HepG2 (cell line): ENCODE data around the gene ZFAND2A. TPM values are rescaled to one million over a fixed set of nuclear protein-coding genes. Genes with fewer than 3 reads are reported as not detected.

Experiments used
- ZSCAN30 ChIP-seq: sonication (generic); formaldehyde crosslinking; IDR thresholded peaks from 2 replicates; pipeline ENCODE4 v1.5.0; 2020; ENCODE audit warnings: mild to moderate bottlenecking, missing genetic modification reagents
- polyA plus RNA-seq, 8 experiments: library from polyadenylated mRNA; depleted of rRNA in 3 of 8; stranded (reverse) in 7 of 8; unstranded in 1 of 8; fragments of >200 nt; fragmentation: Illumina TruSeq in 4 of 8; extraction: Trizol in 4 of 8; gene quantifications; 2 replicates each; pipeline versions ENCODE4 v1.2.1 to v1.2.3, GENCODE V29; 2011 to 2016; ENCODE audit warnings: low read depth in 4 of 8, missing spikeins in 1 of 8, mixed read lengths in 1 of 8; ENCODE audit not compliant: insufficient read depth in 1 of 8
- total RNA-seq, 5 experiments: library from RNA; depleted of rRNA; stranded (reverse); fragments of >200 nt; fragmentation: Illumina TruSeq; extraction: Trizol; gene quantifications; 2 replicates each; pipeline ENCODE4 v1.2.3, GENCODE V29; 2016; ENCODE audit warnings: low read depth in 1 of 5
- TF ChIP-seq, protein P1 (sequence below), 2 experiments: fragments of 450-650 bp in 1 of 2; sonication (generic) in 1 of 2; formaldehyde crosslinking in 1 of 2; IDR thresholded peaks; 2 replicates each; pipeline versions ENCODE4 v1.6.1 to v1.8.0; 2016 to 2022; ENCODE audit warnings: antibody characterized with exemption in 1 of 2, mild to moderate bottlenecking in 1 of 2, missing genetic modification reagents in 1 of 2
- TF ChIP-seq, protein P2 (sequence below): IDR thresholded peaks from 2 replicates; pipeline ENCODE4 v1.6.1; 2012; ENCODE audit warnings: low read length, improper control_type of control experiment

ZFAND2A gene
- total and polyA plus RNA-seq, 2 of the 13 experiments (the other 11 are each of a cell fraction or from before 2014, with no cell fraction given), result 140 to 153 TPM

DNA sequence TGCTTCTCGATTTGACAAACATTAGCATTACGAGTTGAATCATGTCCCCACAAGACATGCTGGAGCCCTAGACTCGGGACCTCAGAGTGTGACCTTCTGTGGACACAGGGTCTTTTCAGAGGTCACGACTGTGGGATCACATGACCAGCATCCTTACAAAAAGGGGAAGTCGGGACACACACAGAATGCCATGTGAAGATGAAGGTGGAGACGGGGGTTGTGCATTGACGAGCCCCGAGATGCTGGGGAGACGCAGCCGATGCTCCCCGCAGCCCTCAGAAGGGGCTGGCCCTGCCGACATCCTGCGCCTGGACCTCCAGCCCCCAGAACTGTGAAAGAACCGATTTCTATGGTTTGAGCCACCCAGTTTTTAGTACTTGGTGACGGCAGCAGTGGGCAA, 7.5 kb downstream of the ZFAND2A start (continued):
- TF ChIP-seq, protein P1, sequence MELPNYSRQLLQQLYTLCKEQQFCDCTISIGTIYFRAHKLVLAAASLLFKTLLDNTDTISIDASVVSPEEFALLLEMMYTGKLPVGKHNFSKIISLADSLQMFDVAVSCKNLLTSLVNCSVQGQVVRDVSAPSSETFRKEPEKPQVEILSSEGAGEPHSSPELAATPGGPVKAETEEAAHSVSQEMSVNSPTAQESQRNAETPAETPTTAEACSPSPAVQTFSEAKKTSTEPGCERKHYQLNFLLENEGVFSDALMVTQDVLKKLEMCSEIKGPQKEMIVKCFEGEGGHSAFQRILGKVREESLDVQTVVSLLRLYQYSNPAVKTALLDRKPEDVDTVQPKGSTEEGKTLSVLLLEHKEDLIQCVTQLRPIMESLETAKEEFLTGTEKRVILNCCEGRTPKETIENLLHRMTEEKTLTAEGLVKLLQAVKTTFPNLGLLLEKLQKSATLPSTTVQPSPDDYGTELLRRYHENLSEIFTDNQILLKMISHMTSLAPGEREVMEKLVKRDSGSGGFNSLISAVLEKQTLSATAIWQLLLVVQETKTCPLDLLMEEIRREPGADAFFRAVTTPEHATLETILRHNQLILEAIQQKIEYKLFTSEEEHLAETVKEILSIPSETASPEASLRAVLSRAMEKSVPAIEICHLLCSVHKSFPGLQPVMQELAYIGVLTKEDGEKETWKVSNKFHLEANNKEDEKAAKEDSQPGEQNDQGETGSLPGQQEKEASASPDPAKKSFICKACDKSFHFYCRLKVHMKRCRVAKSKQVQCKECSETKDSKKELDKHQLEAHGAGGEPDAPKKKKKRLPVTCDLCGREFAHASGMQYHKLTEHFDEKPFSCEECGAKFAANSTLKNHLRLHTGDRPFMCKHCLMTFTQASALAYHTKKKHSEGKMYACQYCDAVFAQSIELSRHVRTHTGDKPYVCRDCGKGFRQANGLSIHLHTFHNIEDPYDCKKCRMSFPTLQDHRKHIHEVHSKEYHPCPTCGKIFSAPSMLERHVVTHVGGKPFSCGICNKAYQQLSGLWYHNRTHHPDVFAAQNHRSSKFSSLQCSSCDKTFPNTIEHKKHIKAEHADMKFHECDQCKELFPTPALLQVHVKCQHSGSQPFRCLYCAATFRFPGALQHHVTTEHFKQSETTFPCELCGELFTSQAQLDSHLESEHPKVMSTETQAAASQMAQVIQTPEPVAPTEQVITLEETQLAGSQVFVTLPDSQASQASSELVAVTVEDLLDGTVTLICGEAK (IDR thresholded peaks at IDR 0.05), result no peak
- TF ChIP-seq, protein P1 (CRISPR knock-in tag; IDR thresholded peaks at IDR 0.05), result 0 out of 2 replicates have a peak, but pooled peaks have one; percentile 10
- TF ChIP-seq ZSCAN30 (CRISPR knock-in tag), result no peak
- TF ChIP-seq, protein P2, sequence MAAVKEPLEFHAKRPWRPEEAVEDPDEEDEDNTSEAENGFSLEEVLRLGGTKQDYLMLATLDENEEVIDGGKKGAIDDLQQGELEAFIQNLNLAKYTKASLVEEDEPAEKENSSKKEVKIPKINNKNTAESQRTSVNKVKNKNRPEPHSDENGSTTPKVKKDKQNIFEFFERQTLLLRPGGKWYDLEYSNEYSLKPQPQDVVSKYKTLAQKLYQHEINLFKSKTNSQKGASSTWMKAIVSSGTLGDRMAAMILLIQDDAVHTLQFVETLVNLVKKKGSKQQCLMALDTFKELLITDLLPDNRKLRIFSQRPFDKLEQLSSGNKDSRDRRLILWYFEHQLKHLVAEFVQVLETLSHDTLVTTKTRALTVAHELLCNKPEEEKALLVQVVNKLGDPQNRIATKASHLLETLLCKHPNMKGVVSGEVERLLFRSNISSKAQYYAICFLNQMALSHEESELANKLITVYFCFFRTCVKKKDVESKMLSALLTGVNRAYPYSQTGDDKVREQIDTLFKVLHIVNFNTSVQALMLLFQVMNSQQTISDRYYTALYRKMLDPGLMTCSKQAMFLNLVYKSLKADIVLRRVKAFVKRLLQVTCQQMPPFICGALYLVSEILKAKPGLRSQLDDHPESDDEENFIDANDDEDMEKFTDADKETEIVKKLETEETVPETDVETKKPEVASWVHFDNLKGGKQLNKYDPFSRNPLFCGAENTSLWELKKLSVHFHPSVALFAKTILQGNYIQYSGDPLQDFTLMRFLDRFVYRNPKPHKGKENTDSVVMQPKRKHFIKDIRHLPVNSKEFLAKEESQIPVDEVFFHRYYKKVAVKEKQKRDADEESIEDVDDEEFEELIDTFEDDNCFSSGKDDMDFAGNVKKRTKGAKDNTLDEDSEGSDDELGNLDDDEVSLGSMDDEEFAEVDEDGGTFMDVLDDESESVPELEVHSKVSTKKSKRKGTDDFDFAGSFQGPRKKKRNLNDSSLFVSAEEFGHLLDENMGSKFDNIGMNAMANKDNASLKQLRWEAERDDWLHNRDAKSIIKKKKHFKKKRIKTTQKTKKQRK, result no peak
